Hepatocyte (in vitro differentiated cells): ENCODE measurements around the gene CORO2B.

ENCODE experiments used
- EZH2 ChIP-seq: fragments of 200-600 bp; sonication (generic); IDR thresholded peaks from 2 replicates; pipeline ENCODE4 v1.6.1; 2016; ENCODE audit warnings: antibody characterized with exemption, mild to moderate bottlenecking, borderline replicate concordance
- EZH2phosphoT487 ChIP-seq: fragments of 200-600 bp; sonication (generic); IDR thresholded peaks from one replicate; pipeline ENCODE4 v1.6.1; 2018; ENCODE audit warnings: antibody characterized with exemption, mild to moderate bottlenecking, low read depth, moderate library complexity; ENCODE audit not compliant: unreplicated experiment, severe bottlenecking
- TF ChIP-seq, protein P1 (sequence below): fragments of 200-600 bp; sonication (generic); IDR thresholded peaks from 2 replicates; pipeline ENCODE4 v1.5.1; 2016; ENCODE audit warnings: antibody characterized with exemption, mild to moderate bottlenecking; ENCODE audit not compliant: poor library complexity

DNA sequence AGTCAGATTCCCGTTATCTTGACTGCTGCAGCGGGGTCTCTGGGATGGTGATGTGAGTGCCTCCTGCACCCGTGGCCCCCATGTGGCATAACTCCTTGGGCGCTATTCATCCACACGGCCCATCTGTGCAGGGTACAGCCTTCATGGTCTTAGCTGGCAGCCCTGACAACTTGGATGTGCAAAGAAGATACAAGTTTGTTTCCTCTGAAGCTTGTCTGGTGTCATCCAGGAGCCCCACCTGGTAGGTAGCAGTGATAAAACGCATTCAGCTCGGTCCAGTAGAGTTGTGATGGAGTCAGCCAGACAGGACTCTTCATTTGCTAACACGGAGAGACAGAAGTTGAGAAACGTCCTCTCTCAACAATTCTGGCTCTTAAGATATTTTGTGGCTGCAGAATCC is 53.3 kb downstream of the CORO2B start:
- TF ChIP-seq, protein P1, sequence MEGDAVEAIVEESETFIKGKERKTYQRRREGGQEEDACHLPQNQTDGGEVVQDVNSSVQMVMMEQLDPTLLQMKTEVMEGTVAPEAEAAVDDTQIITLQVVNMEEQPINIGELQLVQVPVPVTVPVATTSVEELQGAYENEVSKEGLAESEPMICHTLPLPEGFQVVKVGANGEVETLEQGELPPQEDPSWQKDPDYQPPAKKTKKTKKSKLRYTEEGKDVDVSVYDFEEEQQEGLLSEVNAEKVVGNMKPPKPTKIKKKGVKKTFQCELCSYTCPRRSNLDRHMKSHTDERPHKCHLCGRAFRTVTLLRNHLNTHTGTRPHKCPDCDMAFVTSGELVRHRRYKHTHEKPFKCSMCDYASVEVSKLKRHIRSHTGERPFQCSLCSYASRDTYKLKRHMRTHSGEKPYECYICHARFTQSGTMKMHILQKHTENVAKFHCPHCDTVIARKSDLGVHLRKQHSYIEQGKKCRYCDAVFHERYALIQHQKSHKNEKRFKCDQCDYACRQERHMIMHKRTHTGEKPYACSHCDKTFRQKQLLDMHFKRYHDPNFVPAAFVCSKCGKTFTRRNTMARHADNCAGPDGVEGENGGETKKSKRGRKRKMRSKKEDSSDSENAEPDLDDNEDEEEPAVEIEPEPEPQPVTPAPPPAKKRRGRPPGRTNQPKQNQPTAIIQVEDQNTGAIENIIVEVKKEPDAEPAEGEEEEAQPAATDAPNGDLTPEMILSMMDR, result no peak
- TF ChIP-seq EZH2phosphoT487, result no peak
- TF ChIP-seq EZH2, result no peak
